Inferior parietal cortex (tissue), 1 donor: ENCODE measurements around the gene STX10.
"Not testable (repeated sequence)": the region's sequence is repeated elsewhere in the genome, so short reads cannot be mapped to it uniquely, and the experiment has no call there.

Source experiments
- DNase-seq: peaks from one replicate; pipeline ENCODE4 v3.0.0-alpha.2; 2016; ENCODE audit errors: extremely low spot score

STX10 gene, protein sequence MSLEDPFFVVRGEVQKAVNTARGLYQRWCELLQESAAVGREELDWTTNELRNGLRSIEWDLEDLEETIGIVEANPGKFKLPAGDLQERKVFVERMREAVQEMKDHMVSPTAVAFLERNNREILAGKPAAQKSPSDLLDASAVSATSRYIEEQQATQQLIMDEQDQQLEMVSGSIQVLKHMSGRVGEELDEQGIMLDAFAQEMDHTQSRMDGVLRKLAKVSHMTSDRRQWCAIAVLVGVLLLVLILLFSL

DNA sequence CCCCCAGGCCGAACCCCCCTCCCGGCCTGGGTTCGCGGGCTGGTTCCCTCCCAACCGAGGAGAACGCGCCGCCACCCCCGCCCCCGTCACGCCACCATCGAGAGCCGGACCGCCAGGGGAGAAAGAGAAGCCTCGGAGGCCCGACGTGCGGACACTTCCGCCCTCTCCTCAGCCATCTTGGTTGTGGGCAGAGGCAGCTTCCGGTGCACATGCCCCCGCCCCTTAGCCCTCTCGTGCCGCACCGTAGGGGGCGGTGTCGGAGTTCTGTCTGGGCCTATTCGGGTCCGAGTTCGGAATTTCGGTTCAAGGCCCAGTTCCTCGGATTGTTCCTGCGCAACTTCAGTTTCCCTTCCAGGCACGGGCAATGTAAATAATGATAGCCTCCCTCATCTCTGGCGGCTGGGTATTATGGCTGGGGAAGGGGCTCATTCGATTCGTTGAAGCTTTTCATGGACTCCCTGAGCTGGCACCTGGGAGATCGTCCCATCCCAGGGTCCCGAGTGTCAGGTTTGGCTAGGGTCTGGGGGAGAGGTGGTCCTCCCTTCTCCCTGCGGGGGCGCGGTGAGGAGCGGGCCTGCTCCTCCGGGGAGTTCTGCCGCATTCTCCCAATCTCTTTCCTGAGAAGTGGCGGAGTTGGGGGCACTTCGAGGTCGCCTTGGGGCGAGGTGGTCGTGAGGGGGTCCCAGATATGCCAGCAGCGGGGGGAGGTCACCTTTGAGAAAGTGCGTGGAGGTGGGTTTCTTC lies at the start of gene STX10, which contains the start of gene IER2:
STX10 (minus strand) TSS at position 189 of the 744 bp plus-strand sequence. CDS start 202 bp downstream, outside the sequence.
IER2 (plus strand) TSS at position 225 of the 744 bp plus-strand sequence. CDS start 2,776 bp downstream, outside the sequence.
- DNase-seq = peak; percentile 97

DNA sequence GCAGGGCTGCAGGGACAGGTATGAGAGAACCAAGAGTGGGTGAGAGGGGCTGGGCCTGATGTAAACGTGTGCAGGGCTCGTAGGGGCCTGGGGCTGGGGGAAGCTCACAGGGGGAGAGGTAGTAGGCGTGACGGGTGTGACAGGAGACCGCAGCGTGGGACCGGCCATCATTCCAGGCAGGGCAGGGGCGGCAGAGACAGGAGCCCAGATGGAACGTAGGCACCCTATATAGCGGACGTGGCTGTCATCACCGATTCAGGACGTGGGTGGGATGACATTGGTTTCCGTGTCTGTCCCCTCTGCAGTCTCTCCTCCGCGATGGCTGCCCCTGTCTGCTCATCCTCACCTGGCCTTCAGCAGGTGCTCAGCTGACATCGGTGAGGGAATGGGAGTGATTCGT lies 48.5 kb upstream of the STX10 start:
- DNase-seq = no peak

DNA sequence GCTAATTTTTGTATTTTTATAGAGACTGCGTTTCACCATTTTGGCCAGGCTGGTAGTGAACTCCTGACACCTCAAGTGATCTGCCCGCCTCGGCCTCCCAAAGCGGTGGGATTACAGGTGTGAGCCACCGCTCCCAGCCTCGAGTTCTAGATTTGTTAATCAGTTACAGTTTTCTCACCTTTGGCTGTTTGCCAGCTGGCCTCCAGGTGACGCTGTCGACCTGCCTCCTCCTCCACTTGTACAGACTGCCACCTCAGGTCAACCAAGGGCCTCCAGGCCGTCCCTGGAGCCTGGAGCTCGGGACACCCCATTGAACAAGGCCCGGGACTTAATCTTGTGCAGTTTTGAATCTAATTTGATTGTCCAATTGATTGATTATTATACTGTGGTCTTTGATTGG lies 45.5 kb upstream of the STX10 start:
- no peak for DNase-seq

DNA sequence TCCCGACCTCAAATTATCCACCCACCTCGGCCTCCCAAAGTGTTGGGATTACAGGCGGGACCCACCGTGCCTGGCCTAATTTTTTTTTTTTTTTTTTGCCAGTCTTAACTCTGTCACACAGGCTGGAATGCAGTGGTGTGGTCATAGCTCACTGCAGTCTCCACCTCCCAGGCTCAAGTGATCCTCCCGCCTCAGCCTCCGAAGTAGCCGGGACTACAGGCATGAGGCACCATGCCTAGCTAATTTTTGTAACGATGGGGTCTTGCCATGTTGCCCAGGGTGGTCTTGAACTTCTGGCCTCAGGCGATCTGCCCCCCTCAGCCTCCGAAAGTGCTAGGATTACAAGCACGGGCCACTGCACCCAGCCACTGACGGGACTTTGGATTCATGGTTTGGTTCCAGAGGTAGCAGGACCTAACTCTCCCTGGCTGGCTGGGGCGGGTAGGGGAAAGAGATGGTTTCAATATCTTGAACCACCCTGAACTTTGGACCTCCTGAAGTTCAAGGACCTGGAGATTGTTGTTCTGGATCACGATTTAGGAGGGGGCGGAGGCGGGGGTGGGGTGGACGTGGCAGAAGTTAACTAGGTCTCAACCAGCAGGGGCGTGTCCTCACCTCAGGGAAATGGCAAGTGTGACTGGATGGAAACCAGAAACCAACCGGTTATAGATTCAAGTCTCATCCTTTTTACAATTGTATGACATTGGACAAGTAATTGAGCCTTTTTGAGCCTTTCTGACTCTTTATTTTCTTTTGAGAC lies 40.8 kb upstream of the STX10 start:
- no peak for DNase-seq

DNA sequence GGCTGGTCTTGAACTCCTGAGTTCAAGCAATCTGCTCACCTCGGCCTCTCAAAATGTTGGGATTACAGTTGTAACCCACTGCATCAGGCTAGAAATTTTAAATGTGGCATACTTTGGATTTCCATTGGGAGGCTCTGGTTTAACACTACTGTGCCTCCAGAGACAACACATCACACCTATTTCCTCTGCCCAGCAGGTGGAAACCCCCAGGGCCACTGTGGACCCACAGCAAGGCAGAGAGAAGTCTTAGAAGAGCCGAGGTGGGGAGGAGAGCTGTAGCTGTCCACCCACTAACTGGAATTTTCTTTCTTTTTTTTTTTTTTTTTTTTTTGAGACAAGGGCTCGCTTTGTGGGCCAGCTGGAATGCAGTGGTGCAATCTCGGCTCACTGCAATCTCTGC lies 39.4 kb upstream of the STX10 start:
- DNase-seq = no peak

DNA sequence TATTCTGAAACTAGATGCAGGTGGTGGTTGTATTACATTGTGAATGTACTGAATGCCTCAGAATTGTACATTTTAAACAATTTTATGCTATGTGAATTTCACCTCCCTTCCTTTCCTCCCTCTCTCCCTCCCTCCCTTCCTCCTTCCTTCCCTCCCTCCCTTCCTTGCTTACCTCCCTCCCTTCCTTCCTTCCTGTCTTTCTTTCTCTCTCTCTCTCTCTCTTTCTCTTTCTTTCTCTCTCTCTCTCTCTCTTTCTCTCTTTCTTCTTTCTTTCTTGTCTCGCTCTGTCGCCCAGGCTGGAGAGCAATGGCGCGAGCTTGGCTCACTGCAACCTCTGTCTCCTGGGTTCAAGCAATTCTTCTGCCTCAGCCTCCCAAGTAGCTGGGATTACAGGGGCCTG lies 37.2 kb upstream of the STX10 start:
- no peak for DNase-seq

DNA sequence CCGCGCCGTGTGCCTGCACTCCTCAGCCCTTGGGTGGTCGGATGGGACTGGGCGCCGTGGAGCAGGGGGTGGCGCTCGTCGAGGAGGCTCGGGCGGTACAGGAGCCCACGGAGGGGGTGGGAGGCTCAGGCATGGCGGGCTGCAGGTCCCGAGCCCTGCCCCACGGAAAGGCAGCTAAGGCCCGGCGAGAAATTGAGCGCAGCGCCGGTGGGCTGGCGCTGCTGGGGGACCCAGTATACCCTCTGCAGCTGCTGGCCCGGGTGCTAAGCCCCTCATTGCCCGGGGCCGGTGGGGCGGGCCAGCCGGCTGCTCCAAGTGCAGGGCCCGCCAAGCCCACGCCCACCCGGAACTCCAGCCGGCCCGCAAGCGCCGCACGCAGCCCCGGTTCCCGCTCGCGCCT lies 36.5 kb upstream of the STX10 start:
- not testable (repeated sequence) for DNase-seq

DNA sequence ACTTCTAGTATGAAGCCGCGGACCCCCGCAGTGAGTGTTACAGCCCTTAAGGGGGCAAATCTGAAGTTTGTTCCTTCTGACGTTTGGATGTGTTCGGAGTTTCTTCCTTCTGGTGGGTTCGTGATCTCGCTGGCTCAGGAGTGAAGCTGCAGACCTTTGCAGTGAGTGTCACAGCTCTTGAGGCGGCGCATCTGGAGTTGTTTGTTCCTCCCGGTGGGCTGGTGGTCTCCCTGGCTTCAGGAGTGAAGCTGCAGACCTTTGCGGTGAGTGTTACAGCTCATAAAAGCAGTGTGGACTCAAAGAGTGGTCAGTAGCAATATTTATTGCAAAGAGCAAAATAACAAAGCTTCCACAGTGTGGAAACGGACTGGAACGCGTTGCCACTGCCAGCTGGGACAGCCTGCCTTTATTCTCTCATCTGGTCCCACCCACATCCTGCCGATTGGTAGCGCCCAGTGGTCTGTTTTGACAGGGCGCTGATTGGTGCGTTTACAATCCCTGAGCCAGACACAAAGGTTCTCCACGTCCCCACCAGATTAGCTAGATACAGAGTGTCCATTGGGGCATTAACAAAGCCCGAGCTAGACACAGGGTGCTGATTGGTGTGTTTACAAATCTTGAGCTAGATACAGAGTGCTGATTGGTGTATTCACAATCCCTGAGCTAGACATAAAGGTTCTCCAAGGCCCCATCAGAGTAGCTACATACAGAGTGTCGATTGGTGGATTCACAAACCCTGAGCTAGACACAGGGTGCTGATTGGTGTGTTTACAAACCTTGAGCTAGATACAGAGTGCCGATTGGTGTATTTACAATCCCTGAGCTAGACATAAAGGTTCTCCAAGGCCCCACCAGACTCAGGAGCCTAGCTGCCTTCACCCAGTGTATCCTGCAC lies 35.8 kb upstream of the STX10 start:
- not testable (repeated sequence) for DNase-seq

DNA sequence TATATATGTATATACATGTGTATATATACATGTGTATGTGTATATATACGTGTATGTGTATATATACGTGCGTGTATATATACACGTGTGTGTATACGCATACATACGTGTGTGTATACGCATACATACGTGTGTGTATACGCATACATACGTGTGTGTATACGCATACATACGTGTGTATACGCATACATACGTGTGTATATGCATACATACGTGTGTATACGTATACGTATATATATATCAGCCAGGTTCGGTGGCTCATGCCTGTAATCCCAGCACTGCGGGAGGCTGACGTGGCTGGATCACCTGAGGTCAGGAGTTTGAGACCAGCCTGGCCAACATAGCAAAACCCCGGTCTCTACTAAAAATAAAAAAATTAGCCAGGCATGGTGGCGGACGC lies 34.8 kb upstream of the STX10 start:
- DNase-seq = not testable (repeated sequence)

DNA sequence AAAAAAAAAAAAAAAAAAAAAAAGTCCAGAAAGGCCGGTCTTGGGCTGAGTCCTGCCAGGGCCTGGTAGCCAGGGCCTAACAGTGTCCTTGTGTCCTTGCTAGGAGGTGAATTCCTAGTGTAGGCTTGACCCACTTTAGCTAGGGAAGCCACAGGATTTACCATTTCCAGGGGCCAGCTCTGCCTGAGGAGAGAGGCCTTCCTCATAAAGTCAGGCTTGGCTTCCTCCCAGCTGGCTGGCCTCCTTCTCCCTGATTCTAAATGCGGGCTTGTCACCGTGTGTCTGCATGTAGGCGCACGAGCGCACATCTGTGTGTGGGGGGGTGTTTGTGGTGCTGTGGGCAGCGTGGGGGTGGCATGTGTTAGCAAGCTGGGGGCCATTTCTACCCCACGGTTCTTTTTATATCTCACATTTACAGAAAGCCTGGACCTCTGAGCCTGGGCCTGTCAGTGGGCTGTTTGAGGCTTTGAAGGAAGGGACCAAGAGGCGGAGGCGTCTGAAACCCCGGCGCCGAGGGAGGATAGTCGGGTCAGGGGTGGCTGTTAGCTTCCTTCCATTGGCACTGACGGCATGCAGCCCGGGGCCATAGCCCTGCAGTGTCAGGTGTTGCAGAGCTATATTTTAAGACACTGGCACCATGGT lies 31.7 kb upstream of the STX10 start:
- DNase-seq = peak; percentile 47

DNA sequence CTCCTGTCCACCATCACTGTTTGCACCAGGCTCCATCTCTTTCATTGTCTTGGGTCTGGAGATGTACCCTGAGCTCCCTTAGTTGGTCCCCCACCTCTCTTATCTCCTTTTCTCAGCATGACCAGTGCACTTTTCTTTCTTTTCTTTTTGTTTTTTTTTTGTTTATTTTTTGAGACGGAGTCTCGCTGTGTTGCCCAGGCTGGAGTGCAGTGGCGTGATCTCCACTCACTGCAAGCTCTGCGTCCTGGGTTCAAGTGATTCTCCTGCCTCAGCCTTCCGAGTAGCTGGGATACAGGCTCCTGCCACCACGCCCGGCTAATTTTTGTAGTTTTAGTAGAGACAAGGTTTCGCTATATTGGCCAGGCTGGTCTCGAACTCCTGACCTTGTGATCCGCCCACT lies 28.1 kb upstream of the STX10 start:
- not testable (repeated sequence) for DNase-seq

DNA sequence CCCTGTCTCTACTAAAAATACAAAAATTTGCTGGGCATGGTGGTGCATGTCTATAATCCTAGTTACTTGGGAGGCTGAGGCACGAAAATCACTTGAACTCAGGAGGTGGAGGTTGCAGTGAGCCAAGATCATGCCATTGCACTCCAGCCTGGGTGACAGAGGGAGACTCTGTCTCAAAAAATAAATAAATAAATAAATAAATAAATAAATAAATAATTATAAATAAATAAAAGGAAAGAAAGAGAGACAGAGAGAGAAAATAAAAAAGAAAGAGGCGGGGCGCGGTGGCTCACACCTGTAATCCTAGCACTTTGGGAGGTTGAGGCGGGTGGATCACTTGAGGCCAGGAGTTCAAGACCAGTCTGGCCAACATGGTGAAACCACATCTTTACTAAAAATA lies 27.4 kb upstream of the STX10 start:
- DNase-seq = not testable (repeated sequence)

DNA sequence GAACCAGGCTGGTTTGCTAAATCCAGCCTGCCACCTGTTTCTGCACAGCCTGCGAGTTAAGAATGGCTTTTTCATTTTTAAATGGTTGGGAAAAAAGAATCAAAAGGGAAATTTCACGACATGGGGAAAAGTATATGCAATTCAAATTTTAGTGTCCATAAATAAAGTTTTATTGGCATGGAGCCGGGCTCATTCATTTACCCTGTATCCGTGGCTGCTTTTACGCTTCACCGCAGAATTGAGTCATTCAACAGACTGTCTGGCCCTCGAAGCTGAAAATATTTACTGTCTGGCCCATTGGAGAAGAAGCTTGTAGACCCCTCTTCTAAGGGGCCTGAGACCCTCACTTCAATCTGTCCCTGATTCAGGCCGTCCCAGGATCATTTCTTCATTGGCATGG lies 26.2 kb upstream of the STX10 start:
- no peak for DNase-seq

DNA sequence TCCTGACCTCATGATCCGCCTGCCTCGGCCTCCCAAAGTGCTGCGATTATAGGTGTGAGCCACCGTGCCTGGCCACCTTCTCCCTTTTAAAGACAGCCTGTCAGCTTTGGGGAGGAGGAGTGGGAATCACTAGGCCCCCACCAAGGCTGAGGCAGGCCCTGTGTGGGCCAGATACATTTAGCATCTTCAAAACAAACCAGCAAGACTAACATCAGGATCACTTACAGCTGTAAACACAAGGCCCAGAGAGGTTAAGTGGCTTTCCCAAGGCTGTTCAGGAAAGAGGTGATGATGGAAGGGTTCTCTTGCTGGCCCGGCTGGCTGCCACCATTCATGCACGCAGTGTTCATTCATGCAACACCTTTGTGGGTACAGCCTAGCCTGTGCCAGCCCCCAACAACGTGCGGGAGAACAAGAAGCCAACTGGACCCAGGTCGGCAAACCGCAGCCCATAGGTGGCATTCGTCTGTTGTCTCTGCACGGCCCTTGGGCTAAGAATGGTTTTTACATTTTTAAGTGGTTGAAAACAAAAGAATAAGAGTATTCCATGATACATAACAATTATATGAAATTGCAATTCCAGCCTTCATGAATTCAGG lies 23.1 kb upstream of the STX10 start:
- DNase-seq = no peak

DNA sequence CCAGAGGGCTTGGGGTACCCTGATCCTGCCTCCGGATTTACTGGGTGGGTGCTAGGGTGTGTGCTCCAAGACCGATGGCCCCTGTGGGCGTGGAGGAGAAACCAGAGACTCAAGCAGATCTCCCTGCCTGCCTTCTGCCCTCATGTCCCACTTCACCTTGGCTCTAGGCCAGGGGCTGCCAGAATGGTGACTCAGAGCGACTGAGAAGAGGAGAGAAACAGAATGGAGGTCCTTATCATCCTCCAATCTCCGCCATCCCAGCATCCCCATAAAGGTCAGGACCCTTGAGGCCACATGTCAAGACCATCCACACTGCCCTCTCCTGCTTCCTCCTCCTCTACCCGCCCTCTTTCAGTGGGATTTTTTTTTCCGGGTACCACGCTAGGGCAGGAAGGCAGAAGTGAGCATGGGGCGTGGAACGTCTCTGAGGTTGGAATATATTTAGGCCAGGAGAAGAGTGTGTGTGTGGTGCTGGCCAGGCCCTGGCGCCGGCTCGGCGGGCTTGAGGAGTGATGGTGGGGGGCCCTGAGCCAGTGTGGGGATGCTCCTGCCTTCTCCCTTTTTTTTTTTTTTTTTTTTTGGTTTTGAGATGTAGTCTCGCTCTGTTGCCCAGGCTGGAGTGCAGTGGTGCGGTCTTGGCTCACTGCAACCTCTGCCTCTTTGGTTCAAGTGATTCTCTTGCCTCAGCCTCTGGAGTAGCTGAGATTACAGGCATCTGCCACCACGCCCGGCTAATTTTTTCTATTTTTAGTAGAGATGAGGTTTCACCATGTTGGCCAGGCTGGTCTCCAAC lies 22.4 kb upstream of the STX10 start:
- no peak for DNase-seq

DNA sequence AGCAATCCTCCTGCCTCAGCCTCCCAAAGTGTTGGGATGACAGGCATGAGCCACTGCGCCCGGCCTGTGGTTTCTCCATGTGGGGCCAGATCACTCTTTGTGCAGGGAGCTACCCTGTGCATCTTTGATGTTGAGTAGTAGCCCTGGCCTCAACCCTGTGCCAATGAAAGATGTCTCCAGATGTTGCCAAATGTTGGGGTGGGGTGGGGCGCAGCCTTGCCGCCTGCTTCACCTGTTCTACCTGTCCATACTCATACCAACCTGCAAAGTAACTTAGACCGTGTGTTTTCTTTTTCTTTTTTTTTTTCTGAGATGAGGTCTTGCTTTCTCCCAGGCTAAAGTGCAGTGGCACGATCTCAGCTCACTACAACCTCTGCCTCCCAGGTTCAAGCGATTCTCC lies 21.0 kb upstream of the STX10 start:
- DNase-seq = no peak

DNA sequence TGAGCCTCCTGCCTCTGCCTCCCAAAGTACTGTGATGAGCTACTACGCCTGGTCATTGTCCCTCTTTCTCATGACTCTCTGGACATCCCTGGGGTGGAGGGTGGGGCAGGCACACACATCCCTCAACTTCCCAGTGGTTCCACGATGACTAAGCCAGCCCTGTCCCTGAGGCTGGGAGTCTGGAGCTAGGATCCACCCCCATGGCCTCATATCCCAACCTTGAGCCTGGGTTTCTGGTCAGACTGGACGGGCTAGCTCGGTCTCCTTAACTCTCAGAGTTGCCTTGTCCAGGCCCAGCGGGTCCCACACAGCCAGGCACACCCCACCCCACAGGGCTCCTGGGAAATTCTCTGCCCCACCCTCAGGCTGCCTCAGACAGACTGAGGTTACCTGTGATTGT lies 19.6 kb upstream of the STX10 start:
- DNase-seq = no peak

DNA sequence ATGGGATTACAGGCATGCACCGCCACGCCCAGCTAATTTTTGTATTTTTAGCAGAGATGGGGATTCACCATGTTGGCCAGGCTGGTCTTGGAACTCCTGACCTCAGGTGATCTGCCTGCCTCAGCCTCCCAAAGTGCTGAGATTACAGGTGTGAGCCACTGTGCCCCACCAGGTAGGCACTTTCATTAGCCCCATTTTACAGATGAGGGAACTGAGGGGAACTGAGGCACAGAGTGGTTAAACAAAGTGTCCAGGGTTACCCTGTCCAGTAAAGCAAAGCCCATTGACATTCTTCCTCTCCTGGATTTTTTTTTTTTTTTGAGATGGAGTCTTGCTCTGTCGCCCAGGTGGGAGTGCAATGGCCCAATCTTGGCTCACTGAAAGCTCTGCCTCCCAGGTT lies 16.0 kb upstream of the STX10 start:
- DNase-seq = not testable (repeated sequence)

DNA sequence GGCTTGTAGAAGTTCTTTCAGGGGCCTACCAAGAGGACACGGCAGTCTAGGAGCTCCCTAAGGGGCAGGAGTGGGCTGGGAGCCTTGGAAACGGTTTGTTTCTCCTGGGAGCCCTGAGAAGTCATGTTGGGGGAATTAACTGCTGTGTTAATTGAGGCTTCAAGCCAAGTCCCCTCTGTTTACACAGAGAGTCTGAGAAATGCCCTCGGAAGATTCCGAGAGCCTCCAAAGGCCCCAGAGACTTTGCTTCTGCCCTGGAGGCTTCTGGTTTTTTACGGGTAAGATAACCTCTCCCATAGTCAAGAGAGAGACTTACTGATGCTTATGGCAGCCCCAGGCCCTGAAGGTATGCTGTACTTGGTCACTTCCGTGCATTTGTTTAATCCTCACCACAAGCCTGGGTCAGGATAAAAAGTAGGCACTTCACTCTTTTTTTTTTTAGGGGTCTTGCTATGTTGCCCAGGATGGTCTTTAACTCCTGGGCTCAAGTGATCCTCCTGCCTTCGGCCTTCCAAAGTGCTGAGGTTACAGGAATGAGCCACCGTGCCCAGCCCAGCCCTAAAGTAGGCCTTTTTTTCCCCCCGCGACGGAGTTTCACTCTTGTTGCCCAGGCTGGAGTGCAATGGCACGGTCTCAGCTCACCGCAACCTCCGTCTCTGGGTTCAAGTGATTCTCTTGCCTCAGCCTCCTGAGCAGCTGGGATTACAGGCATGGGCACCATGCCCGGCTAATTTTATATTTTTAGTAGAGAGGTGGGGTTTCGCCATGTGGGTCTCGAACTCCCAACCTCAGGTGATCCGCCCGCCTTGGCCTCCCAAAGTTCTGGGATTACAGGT lies 15.2 kb upstream of the STX10 start:
- no peak for DNase-seq
